CD14-positive monocyte (primary cell): ENCODE results near the gene ARHGEF9. TPM values are rescaled to one million over a fixed set of nuclear protein-coding genes. Genes with fewer than 3 reads are reported as not detected.
A peak's percentile ranks its signal among the peaks of the same experiment; 100 is the strongest.

Source experiments
- DNase-seq, 3 donors: peaks; one replicate each; pipeline ENCODE4 v3.0.0-alpha.2; 2011 to 2022
- H2AFZ ChIP-seq: 2 replicates; pipeline ENCODE4 v1.6.0; 2012; ENCODE audit warnings: mild to moderate bottlenecking, low read depth, low read length, inconsistent platforms; ENCODE audit not compliant: insufficient read depth, poor library complexity, severe bottlenecking
- H3K27ac ChIP-seq, 2 donors: 1 replicate in 1 of 2; 2 replicates in 1 of 2; pipeline ENCODE4 v1.5.1; 2012 to 2013; ENCODE audit warnings: low read length in 2 of 2, control low read depth in 1 of 2, inconsistent platforms in 1 of 2, low read depth in 1 of 2, mild to moderate bottlenecking in 1 of 2
- H3K27me3 ChIP-seq, 2 donors: one replicate each; pipeline versions ENCODE4 v1.6.0 to v1.6.1; 2011 to 2013; ENCODE audit warnings: low read length in 2 of 2; ENCODE audit not compliant: control insufficient read depth in 2 of 2, insufficient read depth in 2 of 2
- H3K36me3 ChIP-seq, 2 donors: replicated peaks in 1 of 2; 1 replicate in 1 of 2; 2 replicates in 1 of 2; pipeline versions ENCODE4 v1.5.1 to v1.6.1; 2012 to 2013; ENCODE audit warnings: low read length in 2 of 2, control low read depth in 1 of 2, inconsistent platforms in 1 of 2, mild to moderate bottlenecking in 1 of 2; ENCODE audit not compliant: insufficient read depth in 2 of 2, control insufficient read depth in 1 of 2
- H3K4me1 ChIP-seq, 2 donors: 1 replicate in 1 of 2; 2 replicates in 1 of 2; pipeline versions ENCODE4 v1.5.1 to v1.6.1; 2012 to 2013; ENCODE audit warnings: low read length in 2 of 2, control low read depth in 1 of 2, inconsistent platforms in 1 of 2, mild to moderate bottlenecking in 1 of 2, moderate library complexity in 1 of 2; ENCODE audit not compliant: insufficient read depth in 2 of 2, control insufficient read depth in 1 of 2
- H3K4me2 ChIP-seq: replicated peaks from 2 replicates; pipeline ENCODE3; 2012; ENCODE audit warnings: low read length, moderate library complexity, mild to moderate bottlenecking; ENCODE audit not compliant: poor library complexity, severe bottlenecking; ENCODE audit errors: extremely low read depth
- H3K4me3 ChIP-seq, 3 experiments: fragments of 200-600 bp in 1 of 3; sonication (generic) in 1 of 3; replicated peaks in 1 of 3; 1 replicate in 2 of 3; 2 replicates in 1 of 3; pipeline ENCODE4 v1.5.1; 2011 to 2013; ENCODE audit warnings: low read length in 3 of 3, mild to moderate bottlenecking in 3 of 3, control low read depth in 2 of 3, low read depth in 2 of 3, inconsistent platforms in 1 of 3, moderate library complexity in 1 of 3
- H3K79me2 ChIP-seq: 2 replicates; pipeline ENCODE4 v1.6.0; 2012; ENCODE audit warnings: mild to moderate bottlenecking, control low read depth, inconsistent platforms, low read length, moderate library complexity; ENCODE audit not compliant: insufficient read depth
- H3K9ac ChIP-seq: 2 replicates; pipeline ENCODE4 v1.6.0; 2017; ENCODE audit warnings: low read length, mild to moderate bottlenecking; ENCODE audit not compliant: insufficient read depth, poor library complexity, severe bottlenecking
- H3K9me3 ChIP-seq, 2 donors: replicated peaks in 1 of 2; 1 replicate in 1 of 2; 2 replicates in 1 of 2; pipeline versions ENCODE4 v1.5.1 to v1.6.1; 2012 to 2013; ENCODE audit warnings: low read length in 2 of 2, control low read depth in 1 of 2; ENCODE audit not compliant: control insufficient read depth in 1 of 2, insufficient read depth in 1 of 2
- H4K20me1 ChIP-seq: 2 replicates; pipeline ENCODE4 v1.6.0; 2012; ENCODE audit warnings: mild to moderate bottlenecking, low read length, control low read depth, moderate library complexity; ENCODE audit not compliant: insufficient read depth
- H3K27ac Mint-ChIP-seq, 7 donors: one replicate each; pipeline ENCODE4 v1.8.0; 2020; ENCODE audit warnings: mild to moderate bottlenecking in 7 of 7, mixed read lengths in 7 of 7, moderate library complexity in 6 of 7, inconsistent platforms in 2 of 7
- H3K27me3 Mint-ChIP-seq, 3 donors: one replicate each; pipeline ENCODE4 v1.8.0; 2021 to 2022; ENCODE audit warnings: low read depth in 3 of 3, mild to moderate bottlenecking in 3 of 3, mixed read lengths in 3 of 3, moderate library complexity in 3 of 3, inconsistent platforms in 1 of 3
- H3K36me3 Mint-ChIP-seq, 2 donors: one replicate each; pipeline ENCODE4 v1.8.0; 2020; ENCODE audit warnings: mixed read lengths in 2 of 2, inconsistent platforms in 1 of 2, mild to moderate bottlenecking in 1 of 2
- H3K4me1 Mint-ChIP-seq: one replicate; pipeline ENCODE4 v1.8.0; 2020; ENCODE audit warnings: mild to moderate bottlenecking, mixed read lengths
- H3K4me3 Mint-ChIP-seq, 2 donors: one replicate each; pipeline ENCODE4 v1.8.0; 2020; ENCODE audit warnings: mild to moderate bottlenecking in 2 of 2, mixed read lengths in 2 of 2, moderate library complexity in 1 of 2
- H3K9me3 Mint-ChIP-seq, 7 donors: one replicate each; pipeline ENCODE4 v1.8.0; 2020 to 2022; ENCODE audit warnings: mixed read lengths in 7 of 7, mild to moderate bottlenecking in 6 of 7, moderate library complexity in 6 of 7, inconsistent platforms in 2 of 7
- CTCF ChIP-seq: fragments of 200-600 bp; IDR thresholded peaks from one replicate; pipeline ENCODE4 v1.8.0; 2022; ENCODE audit warnings: antibody characterized with exemption, mild to moderate bottlenecking
- WGBS: methylation state at CpG from one replicate; pipeline ENCODE4 v1.1.5; 2013; ENCODE audit warnings: missing lambda C conversion rate; ENCODE audit not compliant: insufficient coverage; 5-methylcytosine and 5-hydroxymethylcytosine counted together
- intact Hi-C, 2 donors: fragments of 100-400 bp; cut with micrococcal nuclease; formaldehyde crosslinking; loops; one replicate each; pipeline versions ENCODE4 v1.15.0 to v1.15.1; 2023
- polyA plus RNA-seq, 3 donors: library from polyadenylated mRNA; depleted of rRNA in 1 of 3; unstranded in 2 of 3; stranded (reverse) in 1 of 3; fragments of 300-500 nt in 2 of 3; fragments of >200 nt in 1 of 3; fragmentation: Illumina TruSeq in 2 of 3; gene quantifications; 1 replicate in 2 of 3; 2 replicates in 1 of 3; pipeline ENCODE4 v1.2.3, GENCODE V29; 2012 to 2021

Gene ARHGEF9
- polyA plus RNA-seq, 3 donors = 0.84 to 5.5 (median 2.6) TPM

GRCh38 chrX:63746715-63747114, 38.3 kb downstream of the ARHGEF9 start:
- H3K4me1 Mint-ChIP-seq = peaks cover 17% of the 10 kb centered on the region
- no peak overlapping the region for H3K9ac ChIP-seq
- intact Hi-C loops = no loop called here
- H3K27ac ChIP-seq = no peak overlapping the region
- no peak overlapping the region for H2AFZ ChIP-seq
- no peak overlapping the region for H3K4me3 ChIP-seq
- H3K4me3 Mint-ChIP-seq = no peak overlapping the region
- H4K20me1 ChIP-seq = no peaks in the 10 kb centered on the region
- H3K4me2 ChIP-seq = no peak overlapping the region
- no peaks in the 10 kb centered on the region for H3K36me3 ChIP-seq
- H3K9me3 ChIP-seq = no peaks in the 10 kb centered on the region
- peak overlapping the region in 1 of 7 donors; percentile 40 for H3K27ac Mint-ChIP-seq
- H3K27me3 ChIP-seq = no peaks in the 10 kb centered on the region
- TF ChIP-seq CTCF = no peak
- no peaks in the 10 kb centered on the region for H3K4me1 ChIP-seq
- no peaks in the 10 kb centered on the region for H3K36me3 Mint-ChIP-seq
- H3K9me3 Mint-ChIP-seq = no peaks in the 10 kb centered on the region
- H3K79me2 ChIP-seq = no peaks in the 10 kb centered on the region
- WGBS = no CpG with 5 or more reads among the region's 3 CpGs
- peaks cover 0 to 4% (median 0%) of the 10 kb centered on the region in 3 donors for H3K27me3 Mint-ChIP-seq
- no peak for DNase-seq

GRCh38 chrX:63746278-63746677, 38.7 kb downstream of the ARHGEF9 start:
- H3K9me3 ChIP-seq = no peaks in the 10 kb centered on the region
- no peaks in the 10 kb centered on the region for H3K79me2 ChIP-seq
- H4K20me1 ChIP-seq = no peaks in the 10 kb centered on the region
- no peak overlapping the region for H2AFZ ChIP-seq
- DNase-seq = no peak
- no peaks in the 10 kb centered on the region for H3K4me1 ChIP-seq
- no peak overlapping the region for H3K9ac ChIP-seq
- H3K27me3 Mint-ChIP-seq = peaks cover 0 to 4% (median 0%) of the 10 kb centered on the region in 3 donors
- H3K4me3 Mint-ChIP-seq = no peak overlapping the region
- no peaks in the 10 kb centered on the region for H3K36me3 ChIP-seq
- peak overlapping the region in 1 of 7 donors; percentile 21 for H3K27ac Mint-ChIP-seq
- no peak for TF ChIP-seq CTCF
- WGBS = no CpG with 5 or more reads among the region's 1 CpG
- no peaks in the 10 kb centered on the region for H3K36me3 Mint-ChIP-seq
- intact Hi-C loops = no loop called here
- H3K4me3 ChIP-seq = no peak overlapping the region
- no peak overlapping the region for H3K4me2 ChIP-seq
- H3K27ac ChIP-seq = no peak overlapping the region
- no peaks in the 10 kb centered on the region for H3K9me3 Mint-ChIP-seq
- no peaks in the 10 kb centered on the region for H3K27me3 ChIP-seq
- peaks cover 17% of the 10 kb centered on the region for H3K4me1 Mint-ChIP-seq
